Measurements from ENCODE around the gene CHSY1. TPM values are rescaled to one million over a fixed set of nuclear protein-coding genes. Genes with fewer than 3 reads are reported as not detected.

The CHSY1 gene
- total RNA-seq, 6 experiments from 2014 or later, result 29.2 to 44.2 (median 40.0) TPM

DNA sequence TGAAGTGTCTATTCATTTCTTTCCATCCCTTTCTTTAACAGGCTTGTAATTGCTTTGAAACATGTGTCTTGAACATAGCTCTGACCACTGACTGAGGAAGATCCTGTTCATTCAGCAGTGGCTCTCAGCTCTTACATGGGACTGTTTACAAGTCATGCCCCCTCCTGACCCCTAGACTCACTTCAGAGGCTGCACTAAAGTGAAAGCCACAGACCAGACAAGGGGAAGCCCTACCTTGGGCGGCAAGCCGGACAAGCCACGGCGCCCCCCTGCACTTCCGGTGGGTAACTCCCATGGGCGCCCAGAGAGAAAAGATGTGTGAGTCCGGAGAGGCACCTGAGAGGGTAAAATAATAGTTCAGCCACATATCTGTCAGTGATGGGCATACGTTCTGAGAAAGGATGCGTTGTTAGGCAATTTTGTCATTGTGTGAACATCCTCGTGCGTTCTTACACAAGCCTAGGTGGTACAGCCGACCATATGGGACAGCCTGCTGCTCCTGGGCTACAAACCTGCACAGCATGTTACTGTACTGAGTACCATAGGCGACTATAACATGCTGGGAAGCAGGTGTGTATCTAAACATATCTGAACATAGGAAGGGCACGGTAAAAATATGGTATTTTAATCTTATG is 116.2 kb downstream of the CHSY1 start:
- H3K4me1 Mint-ChIP-seq (ENCODE audit: low read depth), result peaks cover 15% of the 10 kb centered on the region
- no peak for TF ChIP-seq CTCF (IDR thresholded peaks at IDR 0.05)
- 0 out of 2 replicates have a peak, but pooled peaks cover 4% of the 10 kb centered on the region for H3K36me3 Mint-ChIP-seq (ENCODE audit: low read depth)
- peaks cover 8% of the 10 kb centered on the region for H3K27me3 Mint-ChIP-seq (ENCODE audit: insufficient read depth)
- no peak for DNase-seq
- no peak overlapping the region for H3K4me3 Mint-ChIP-seq
- no peak overlapping the region for H3K27ac Mint-ChIP-seq
- H3K9me3 Mint-ChIP-seq, result no peaks in the 10 kb centered on the region

GRCh38 chr15:101134780-101135179 is 117.1 kb downstream of the CHSY1 start:
- DNase-seq, result no peak
- no peak overlapping the region for H3K4me3 Mint-ChIP-seq
- H3K27me3 Mint-ChIP-seq (ENCODE audit: insufficient read depth), result peaks cover 8% of the 10 kb centered on the region
- H3K36me3 Mint-ChIP-seq (ENCODE audit: low read depth), result 0 out of 2 replicates have a peak, but pooled peaks cover 4% of the 10 kb centered on the region
- no peak for TF ChIP-seq CTCF (IDR thresholded peaks at IDR 0.05)
- no peak overlapping the region for H3K27ac Mint-ChIP-seq
- peaks cover 12% of the 10 kb centered on the region for H3K4me1 Mint-ChIP-seq (ENCODE audit: low read depth)
- H3K9me3 Mint-ChIP-seq, result peaks cover 6% of the 10 kb centered on the region

DNA sequence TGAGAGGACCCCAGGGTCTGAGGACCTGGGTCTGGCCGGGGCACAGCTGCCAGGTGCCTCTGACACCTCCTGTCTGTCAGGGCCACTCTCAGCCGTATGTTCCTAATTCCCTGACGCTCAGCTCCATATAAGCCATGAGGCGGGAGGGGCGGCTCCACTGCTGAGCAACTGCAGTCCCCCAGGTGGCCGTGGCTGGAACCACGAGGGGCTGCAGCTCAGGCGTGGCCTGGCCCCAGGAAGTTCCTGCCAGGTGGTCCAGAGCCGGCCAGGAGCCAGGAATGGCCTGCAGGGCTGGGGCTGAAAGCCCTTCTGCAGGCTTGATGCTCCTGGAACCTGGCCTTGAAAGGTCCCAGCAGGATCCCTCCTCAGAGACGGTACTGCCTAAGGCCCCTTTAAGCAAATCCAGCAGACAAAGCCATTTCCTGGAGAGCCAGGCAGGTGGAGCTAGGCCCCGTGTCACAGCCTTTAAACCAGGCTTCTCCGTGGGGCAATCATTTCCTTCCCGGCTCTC is 118.0 kb downstream of the CHSY1 start:
- Mint-ChIP-seq H3K9me3 (peaks cover 6% of the 10 kb centered on the region), H3K4me1 (ENCODE audit: low read depth) (peaks cover 7% of the 10 kb centered on the region), H3K4me3 (no peak overlapping the region), H3K36me3 (ENCODE audit: low read depth) (0 out of 2 replicates have a peak, but pooled peaks cover 4% of the 10 kb centered on the region), H3K27me3 (ENCODE audit: insufficient read depth) (peaks cover 11% of the 10 kb centered on the region), H3K27ac (no peak overlapping the region)
- no peak for DNase-seq
- TF ChIP-seq CTCF (IDR thresholded peaks at IDR 0.05), result no peak

DNA sequence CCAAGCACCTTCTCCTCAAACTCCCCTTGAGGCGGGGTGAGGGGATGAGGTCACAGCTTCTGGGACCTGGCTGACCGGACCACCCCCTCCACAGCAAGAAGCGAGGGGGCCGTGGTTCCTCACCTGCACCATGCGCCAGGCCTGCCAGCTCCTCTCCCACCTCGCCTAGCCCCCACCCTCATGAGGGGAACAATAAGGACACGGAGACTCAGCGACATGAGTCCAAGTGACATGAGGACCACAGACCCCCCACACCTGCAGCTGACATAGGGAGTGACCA is 118.7 kb downstream of the CHSY1 start:
- H3K9me3 Mint-ChIP-seq, result peaks cover 9% of the 10 kb centered on the region
- DNase-seq, result no peak
- H3K36me3 Mint-ChIP-seq (ENCODE audit: low read depth), result 0 out of 2 replicates have a peak, but pooled peaks cover 4% of the 10 kb centered on the region
- no peak for TF ChIP-seq CTCF (IDR thresholded peaks at IDR 0.05)
- H3K4me3 Mint-ChIP-seq, result no peak overlapping the region
- no peak overlapping the region for H3K27ac Mint-ChIP-seq
- peaks cover 9% of the 10 kb centered on the region for H3K27me3 Mint-ChIP-seq (ENCODE audit: insufficient read depth)
- H3K4me1 Mint-ChIP-seq (ENCODE audit: low read depth), result peaks cover 11% of the 10 kb centered on the region

- Mint-ChIP-seq H3K9me3 (peaks cover 14% of the 10 kb centered on the region), H3K4me3 (no peak overlapping the region), H3K36me3 (ENCODE audit: low read depth) (0 out of 2 replicates have a peak, but pooled peaks cover 4% of the 10 kb centered on the region), H3K27me3 (ENCODE audit: insufficient read depth) (peaks cover 9% of the 10 kb centered on the region; the same call in 1 of the 2 replicates), H3K27ac (no peak overlapping the region), H3K4me1 (ENCODE audit: low read depth) (peaks cover 17% of the 10 kb centered on the region)
- no peak for TF ChIP-seq CTCF (IDR thresholded peaks at IDR 0.05)
- DNase-seq, result no peak
Observed at GRCh38 chr15:101132390-101133180, 119.3 kb downstream of the CHSY1 start.

Data from HFFc6 (cell line).